ENCODE data around the gene COLQ. TPM values are rescaled to one million over a fixed set of nuclear protein-coding genes. Genes with fewer than 3 reads are reported as not detected.

COLQ gene
- total and polyA plus RNA-seq, 10 donors: 1.9 to 29.8 (median 6.7) TPM

- no peaks in the 10 kb centered on the region for H3K36me3 ChIP-seq
- 76 to 80% (median 78%) methylated on average over 11 of the region's 11 CpGs for WGBS, 5 donors
- TF ChIP-seq CTCF (IDR thresholded peaks at IDR 0.05 in 8 of 11, conservative IDR thresholded peaks at IDR 0.05 in 3 of 11): no peak
- no peak overlapping the region for H3K4me3 ChIP-seq
- H3K27me3 ChIP-seq (replicated peaks in 1 of 7): no peaks in the 10 kb centered on the region
- peaks cover 0 to 3% (median 0%) of the 10 kb centered on the region in 6 donors for H3K4me1 ChIP-seq
- DNase-seq: no peak
- intact Hi-C loops (cut with DNase I; ENCODE audit: low total_unique reads): no loop called here
- peak overlapping the region in 7 of 8 donors; percentile 11 to 84 (median 63) for H3K27ac ChIP-seq
- H3K9me3 ChIP-seq: no peaks in the 10 kb centered on the region
Measured at GRCh38 chr3:15467227-15468181, 54.0 kb downstream of the COLQ start.

GRCh38 chr3:15465876-15466585 is 55.5 kb downstream of the COLQ start:
- WGBS, 5 donors: 95 to 99% (median 96%) methylated on average over 6 of the region's 6 CpGs
- intact Hi-C loops (cut with DNase I; ENCODE audit: low total_unique reads): no loop called here
- DNase-seq: no peak

GRCh38 chr3:15462451-15462850 is 59.1 kb downstream of the COLQ start:
- H3K4me3 ChIP-seq: no peak overlapping the region
- 64 to 72% (median 67%) methylated on average over 5 of the region's 5 CpGs for WGBS, 5 donors
- TF ChIP-seq POLR2A (IDR thresholded peaks at IDR 0.05) (no peak), CTCF (IDR thresholded peaks at IDR 0.05 in 8 of 11, conservative IDR thresholded peaks at IDR 0.05 in 3 of 11) (no peak), POLR2AphosphoS5 (IDR thresholded peaks at IDR 0.05) (no peak)
- no peaks in the 10 kb centered on the region for H3K9me3 ChIP-seq
- no peaks in the 10 kb centered on the region for H3K27me3 ChIP-seq (replicated peaks in 1 of 7)
- H3K4me1 ChIP-seq: peaks cover 0 to 15% (median 8%) of the 10 kb centered on the region in 6 donors
- intact Hi-C loops (cut with DNase I; ENCODE audit: low total_unique reads): no loop called here
- no peak overlapping the region for H3K27ac ChIP-seq
- no peak for DNase-seq
- no peaks in the 10 kb centered on the region for H3K36me3 ChIP-seq

More at GRCh38 chr3:15465876-15466585, 55.5 kb downstream of the COLQ start:
- no peak overlapping the region for H3K4me3 ChIP-seq
- peaks cover 0 to 9% (median 5%) of the 10 kb centered on the region in 6 donors for H3K4me1 ChIP-seq
- peak overlapping the region in 2 of 8 donors; percentile 51 to 84 for H3K27ac ChIP-seq
- no peaks in the 10 kb centered on the region for H3K27me3 ChIP-seq (replicated peaks in 1 of 7)
- H3K36me3 ChIP-seq: no peaks in the 10 kb centered on the region
- TF ChIP-seq POLR2AphosphoS5 (IDR thresholded peaks at IDR 0.05) (no peak), POLR2A (IDR thresholded peaks at IDR 0.05) (no peak), CTCF (IDR thresholded peaks at IDR 0.05 in 8 of 11, conservative IDR thresholded peaks at IDR 0.05 in 3 of 11) (no peak)
- H3K9me3 ChIP-seq: no peaks in the 10 kb centered on the region

Data from spleen (tissue), 11 donors.